ENCODE data around the gene EFHC1.

EFHC1 gene

GRCh38 chr6:52505726-52506409, 85.7 kb downstream of the EFHC1 start:
- no peak overlapping the region for H3K4me3 ChIP-seq (replicated peaks; ENCODE audit: low read depth, low read length)
- DNase-seq (ENCODE audit: extremely low read depth, low read depth) = no peak
- no peak for TF ChIP-seq CTCF (IDR thresholded peaks at IDR 0.05; ENCODE audit: low read depth, low read length, missing control alignments)

- TF ChIP-seq CTCF (IDR thresholded peaks at IDR 0.05; ENCODE audit: low read depth, low read length, missing control alignments) = no peak
- no peak overlapping the region for H3K4me3 ChIP-seq (replicated peaks; ENCODE audit: low read depth, low read length)
- no peak for DNase-seq (ENCODE audit: extremely low read depth, low read depth)
These were observed 86.3 kb downstream of the EFHC1 start for GRCh38 chr6:52506476-52506875.

- no peak for TF ChIP-seq CTCF (IDR thresholded peaks at IDR 0.05; ENCODE audit: low read depth, low read length, missing control alignments)
- no peak for DNase-seq (ENCODE audit: extremely low read depth, low read depth)
- H3K4me3 ChIP-seq (replicated peaks; ENCODE audit: low read depth, low read length) = no peak overlapping the region
These were observed 87.6 kb downstream of the EFHC1 start for GRCh38 chr6:52507557-52508260.

GRCh38 chr6:52508261-52508739, 88.2 kb downstream of the EFHC1 start:
- H3K4me3 ChIP-seq (replicated peaks; ENCODE audit: low read depth, low read length) = no peak overlapping the region
- no peak for DNase-seq (ENCODE audit: extremely low read depth, low read depth)
- TF ChIP-seq CTCF (IDR thresholded peaks at IDR 0.05; ENCODE audit: low read depth, low read length, missing control alignments) = no peak

- TF ChIP-seq CTCF (IDR thresholded peaks at IDR 0.05; ENCODE audit: low read depth, low read length, missing control alignments) = no peak
- no peak for DNase-seq (ENCODE audit: extremely low read depth, low read depth)
These were observed 89.4 kb downstream of the EFHC1 start for GRCh38 chr6:52509281-52510212.

GRCh38 chr6:52510213-52510562, 90.0 kb downstream of the EFHC1 start:
- DNase-seq (ENCODE audit: extremely low read depth, low read depth) = no peak
- no peak for TF ChIP-seq CTCF (IDR thresholded peaks at IDR 0.05; ENCODE audit: low read depth, low read length, missing control alignments)
- H3K4me3 ChIP-seq (replicated peaks; ENCODE audit: low read depth, low read length) = no peak overlapping the region

More at GRCh38 chr6:52509281-52510212, 89.4 kb downstream of the EFHC1 start:
- no peak overlapping the region for H3K4me3 ChIP-seq (replicated peaks; ENCODE audit: low read depth, low read length)

All from HFF-Myc (cell line).